NCI-H69 (cell line): Measurements from ENCODE around the gene GRIA4.

Source experiments
- DNase-seq: peaks from one replicate; lab custom pipeline; 2025; lab: John Stamatoyannopoulos, UW

GRIA4 gene

DNA sequence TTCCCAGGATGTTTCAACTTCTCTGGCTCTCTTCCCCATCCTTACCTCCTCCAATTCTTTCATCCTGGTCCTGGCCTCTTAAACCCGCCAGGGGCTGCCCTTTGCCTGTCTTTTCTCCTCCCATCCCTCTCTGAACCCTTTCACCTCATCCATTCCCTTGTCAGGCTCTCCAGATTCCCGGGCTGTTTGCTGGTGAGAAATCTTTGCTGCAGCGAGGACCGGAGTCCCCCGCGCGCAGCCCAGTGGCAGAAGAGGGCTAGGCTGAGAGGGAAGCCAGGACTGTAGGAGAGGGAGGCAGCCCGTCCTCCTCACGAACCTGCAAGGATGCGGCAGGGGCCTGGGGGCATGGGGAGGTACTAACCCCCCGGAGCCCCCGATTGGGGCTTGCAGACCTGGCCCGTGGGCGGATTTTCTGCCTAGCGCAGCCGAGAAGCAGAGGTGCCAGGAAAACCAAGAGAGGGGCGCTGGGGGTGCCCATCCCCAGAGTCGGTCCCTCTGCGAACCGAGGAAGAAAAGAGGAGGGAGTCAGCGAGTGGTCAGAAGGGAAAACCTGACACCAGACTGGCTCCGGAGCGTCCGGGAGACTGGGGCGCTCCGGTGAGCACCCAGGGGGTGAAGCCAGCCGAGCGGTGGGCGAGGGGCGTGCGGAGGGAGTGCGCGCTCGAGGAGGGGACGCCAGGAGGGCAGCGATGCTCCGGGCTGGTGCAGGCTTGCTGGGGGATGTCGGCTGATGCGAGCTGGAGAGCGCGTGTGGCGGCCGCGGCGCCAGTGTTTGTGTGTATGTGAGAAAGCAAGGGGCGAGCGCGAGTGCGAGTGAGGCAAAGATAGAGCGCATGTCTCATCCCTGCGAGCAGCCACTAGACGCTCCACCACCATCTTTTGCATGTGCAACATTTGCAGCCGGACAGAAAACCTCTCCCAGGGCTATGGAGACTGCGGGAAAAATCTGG is at the start of gene GRIA4:
Gene GRIA4, plus strand, starts transcription at position 242 of the 950 bp plus-strand sequence. CDS start 925 bp downstream, outside the sequence.
- peak; percentile 89 for DNase-seq

DNA sequence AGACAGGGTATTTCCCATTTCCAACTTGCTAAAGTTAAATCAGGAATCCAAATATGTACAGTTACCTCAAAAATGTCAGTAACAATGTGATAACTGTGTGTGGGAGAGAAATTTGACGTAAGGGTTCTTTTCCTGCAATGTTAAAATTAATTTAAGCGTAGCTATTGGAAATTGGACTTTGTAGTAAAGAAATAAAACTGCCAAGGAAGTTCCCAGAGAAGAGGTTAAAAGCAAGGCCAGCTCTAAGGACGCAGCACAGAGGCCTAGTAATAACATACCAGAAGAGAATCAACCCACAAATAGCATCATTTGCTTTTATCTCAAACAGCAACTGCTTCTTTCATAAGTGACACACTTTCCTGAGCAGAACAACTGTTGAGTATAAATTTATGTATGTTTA is 36.8 kb upstream of the GRIA4 start:
- DNase-seq, result no peak

DNA sequence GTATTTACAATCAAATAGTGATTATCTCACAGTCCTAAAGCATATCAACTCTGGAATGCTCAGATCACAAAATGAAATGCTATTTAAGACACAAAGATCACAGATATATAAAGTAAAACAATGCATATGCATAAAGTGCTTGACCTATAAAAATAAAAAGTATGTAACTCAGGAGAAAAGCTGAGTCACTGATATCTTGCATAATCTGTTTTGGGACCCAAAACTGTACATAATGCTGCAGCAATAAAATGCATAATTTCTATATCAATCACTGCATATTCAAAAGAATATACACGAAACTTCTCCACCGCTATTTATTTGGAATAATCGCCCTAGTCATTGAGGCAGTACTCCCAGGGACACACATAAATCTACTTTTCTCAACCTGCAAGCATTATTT is 34.9 kb upstream of the GRIA4 start:
- DNase-seq, result no peak

DNA sequence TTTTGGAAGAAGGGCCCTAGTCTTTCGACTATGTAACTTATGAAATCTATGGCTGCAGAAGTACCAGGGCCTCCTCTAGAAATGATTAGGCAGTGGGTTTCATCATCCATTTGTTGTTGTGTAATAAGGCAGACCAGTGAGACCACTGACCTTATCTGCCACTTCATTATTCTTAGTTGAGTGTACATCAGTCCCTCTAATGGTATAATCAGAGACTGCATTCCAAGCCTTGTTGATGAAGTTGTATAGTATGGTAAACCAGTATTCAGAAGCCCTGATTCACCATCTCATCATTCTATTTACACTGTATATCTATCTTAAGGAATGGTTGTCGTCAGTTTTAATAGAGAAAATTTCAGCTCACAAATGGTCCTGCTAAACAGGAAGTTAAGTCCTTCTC is 32.2 kb upstream of the GRIA4 start:
- no peak for DNase-seq

DNA sequence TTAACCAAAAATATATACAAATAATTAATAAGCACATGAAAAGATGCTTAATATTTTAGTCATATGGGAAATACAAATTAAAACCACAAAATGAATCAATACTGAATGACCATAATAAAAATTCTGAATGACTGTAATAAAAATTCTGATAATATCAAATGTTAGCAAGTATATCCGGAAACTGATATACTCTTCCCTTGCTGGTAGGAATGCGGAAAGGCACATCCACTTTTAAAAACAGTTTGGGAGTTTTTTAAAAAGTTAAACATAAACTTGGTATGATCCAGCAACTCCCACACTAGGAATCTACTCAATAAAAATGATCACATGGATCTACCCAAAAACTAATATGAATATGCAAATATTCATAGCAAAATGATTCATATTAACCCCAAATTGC is 30.8 kb upstream of the GRIA4 start:
- DNase-seq, result no peak

DNA sequence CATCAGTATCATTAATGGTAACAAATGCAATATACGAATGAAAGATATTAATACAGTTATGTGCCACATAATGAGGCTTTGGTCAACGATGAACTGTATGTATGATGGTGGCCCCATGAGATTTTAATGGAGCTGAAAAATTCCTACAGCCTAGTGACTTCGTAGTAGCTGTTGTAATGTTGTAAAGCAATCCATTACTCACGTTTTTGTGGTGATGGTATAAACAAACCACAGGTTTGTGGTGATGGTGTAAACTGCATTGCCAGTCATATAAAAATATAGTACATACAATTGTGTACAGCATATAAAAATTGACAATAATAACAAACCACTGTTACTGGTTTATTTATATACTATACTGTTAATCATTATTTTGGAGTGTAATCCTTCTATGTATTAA is 27.4 kb upstream of the GRIA4 start:
- DNase-seq, result no peak

DNA sequence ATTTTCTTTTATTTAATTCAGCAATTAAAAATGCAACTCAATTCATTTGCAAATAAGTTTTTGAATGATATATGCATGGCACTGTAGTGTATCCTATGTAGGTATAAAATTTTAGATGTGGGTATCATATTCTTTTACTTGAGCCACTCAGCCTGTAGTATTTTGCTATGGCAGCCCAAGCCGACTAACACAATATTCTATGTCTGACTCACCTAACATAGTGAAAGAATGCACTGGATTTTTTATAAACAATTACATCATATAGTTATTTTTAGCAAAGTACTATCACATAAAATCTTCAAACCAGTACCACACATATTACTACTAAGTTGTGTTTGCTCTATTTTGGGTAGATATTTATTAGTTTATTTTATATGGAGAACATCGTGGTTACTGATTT is 21.9 kb upstream of the GRIA4 start:
- DNase-seq, result no peak

DNA sequence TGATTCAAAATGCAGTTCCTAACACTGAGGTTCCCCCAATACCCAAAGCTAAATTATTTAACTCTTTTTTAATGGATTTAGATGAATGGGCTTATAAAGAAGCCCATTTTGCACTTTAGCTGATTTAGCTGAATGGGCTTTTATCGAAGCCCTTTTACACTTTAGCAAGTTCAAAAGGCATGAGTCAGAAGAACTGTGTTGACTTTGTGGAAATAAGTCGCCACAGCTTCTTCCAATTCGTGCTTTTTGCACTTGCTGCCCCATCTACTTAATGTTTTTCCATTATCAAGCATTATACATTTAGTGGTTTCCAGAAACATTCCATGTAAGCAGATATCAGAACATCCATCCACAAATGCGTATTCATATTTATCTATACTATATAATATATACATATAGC is 20.5 kb upstream of the GRIA4 start:
- no peak for DNase-seq

DNA sequence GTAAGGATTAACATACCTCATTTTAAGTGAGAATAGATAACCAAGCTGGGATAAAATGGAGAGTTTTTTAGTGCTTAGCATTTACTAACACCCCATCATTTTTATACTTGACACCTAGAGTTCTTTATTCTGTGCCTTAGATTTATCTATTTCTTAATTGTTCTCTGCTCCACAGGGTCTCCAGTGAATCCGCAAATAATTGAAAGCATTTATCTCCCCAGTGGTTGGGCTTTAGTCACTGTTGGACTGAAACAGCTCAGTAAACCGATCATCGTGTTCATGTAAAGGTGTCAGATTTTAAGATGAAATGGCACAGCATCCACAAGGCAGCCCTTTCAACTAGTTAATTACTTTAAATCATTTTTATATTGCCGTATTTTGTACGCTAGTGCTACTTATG is 17.8 kb upstream of the GRIA4 start:
- DNase-seq, result peak; percentile 71

DNA sequence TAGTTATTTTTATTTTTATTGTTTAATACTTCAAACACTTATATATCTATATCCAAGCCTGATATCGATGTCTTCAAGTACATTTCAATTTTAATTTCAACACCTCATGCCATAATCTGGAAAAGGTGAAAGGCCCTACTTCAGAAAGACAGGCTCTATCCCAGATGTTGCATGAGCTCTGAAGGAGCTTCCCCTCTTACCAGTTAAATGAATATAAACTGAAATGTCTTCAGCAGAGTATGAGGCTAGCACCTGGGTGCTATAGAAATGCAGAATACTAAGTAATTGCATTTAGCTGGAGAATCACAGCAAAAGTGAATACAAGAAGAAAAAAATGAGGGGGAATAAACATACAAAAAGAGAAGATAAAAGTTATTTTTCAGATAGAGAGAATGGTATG is 11.5 kb upstream of the GRIA4 start:
- no peak for DNase-seq

DNA sequence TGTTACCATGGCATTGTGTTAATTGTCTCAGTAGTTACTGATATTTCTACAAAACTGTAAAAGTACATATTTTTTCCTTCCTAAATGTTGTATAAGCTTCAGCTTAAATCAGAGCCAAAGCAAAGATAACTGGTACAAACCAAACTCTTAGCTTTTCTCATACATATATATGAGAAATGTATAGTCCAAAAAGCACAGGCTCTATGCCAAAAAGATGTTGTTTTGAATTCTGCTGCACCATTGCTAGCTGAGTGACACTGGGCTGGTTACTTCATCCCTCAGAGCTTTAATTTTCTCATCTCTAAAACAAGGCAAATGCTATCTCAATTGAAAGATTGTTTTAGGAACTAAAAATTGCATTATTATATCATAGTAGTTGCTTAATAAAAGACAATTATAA is 6.7 kb upstream of the GRIA4 start:
- no peak for DNase-seq

DNA sequence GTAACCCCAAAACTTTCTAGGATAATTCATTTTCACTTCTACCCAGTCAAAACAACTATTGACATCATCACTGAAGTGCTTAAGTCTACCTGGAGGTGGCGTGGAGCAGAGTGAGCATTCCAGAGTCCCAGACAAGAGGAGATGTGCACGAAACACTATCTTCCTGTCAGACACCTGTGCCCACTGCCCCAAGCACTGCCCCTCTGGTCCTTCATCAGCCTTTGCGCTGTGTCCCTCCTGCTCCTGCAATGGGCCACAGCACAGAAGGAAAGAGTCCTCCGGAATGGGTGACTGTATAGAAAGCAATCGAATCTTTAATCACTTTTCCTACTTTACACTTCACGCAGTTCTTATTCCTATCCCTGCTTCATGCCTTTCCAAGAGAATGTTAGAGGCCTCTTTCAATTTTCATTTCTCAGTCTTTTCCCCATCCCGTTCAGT is 512 bp upstream of the GRIA4 start:
- DNase-seq, result peak; percentile 84

DNA sequence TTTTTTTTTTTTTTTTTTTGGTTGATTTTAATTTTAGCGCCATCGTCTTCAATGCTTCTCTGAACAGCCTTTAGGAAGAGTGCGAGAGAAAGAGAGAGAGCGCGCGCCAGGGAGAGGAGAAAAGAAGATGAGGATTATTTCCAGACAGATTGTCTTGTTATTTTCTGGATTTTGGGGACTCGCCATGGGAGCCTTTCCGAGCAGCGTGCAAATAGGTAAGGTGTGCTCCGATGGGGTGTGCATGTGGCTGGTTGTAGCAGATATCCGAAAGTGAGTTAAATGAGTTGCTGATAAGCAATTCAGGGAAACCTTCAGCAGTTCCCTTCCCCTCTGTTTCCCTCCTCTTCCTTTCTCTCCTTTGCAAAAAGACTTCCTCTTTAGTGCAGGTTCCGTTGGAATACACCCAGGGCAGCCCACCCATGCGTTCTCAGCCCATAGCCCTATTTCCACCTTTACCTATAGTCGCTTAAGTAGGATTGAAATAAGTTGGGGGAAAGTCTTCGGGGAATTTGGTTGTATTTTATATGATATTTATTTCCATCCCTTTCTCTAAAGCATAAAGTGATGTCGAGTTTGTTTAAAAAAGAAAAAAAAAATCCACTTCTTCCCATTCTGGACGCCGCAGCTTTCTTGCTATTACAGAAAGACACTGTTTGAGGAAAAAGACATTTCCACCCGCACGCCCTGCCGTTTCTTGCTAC is 1.1 kb downstream of the GRIA4 start:
- peak; percentile 66 for DNase-seq

DNA sequence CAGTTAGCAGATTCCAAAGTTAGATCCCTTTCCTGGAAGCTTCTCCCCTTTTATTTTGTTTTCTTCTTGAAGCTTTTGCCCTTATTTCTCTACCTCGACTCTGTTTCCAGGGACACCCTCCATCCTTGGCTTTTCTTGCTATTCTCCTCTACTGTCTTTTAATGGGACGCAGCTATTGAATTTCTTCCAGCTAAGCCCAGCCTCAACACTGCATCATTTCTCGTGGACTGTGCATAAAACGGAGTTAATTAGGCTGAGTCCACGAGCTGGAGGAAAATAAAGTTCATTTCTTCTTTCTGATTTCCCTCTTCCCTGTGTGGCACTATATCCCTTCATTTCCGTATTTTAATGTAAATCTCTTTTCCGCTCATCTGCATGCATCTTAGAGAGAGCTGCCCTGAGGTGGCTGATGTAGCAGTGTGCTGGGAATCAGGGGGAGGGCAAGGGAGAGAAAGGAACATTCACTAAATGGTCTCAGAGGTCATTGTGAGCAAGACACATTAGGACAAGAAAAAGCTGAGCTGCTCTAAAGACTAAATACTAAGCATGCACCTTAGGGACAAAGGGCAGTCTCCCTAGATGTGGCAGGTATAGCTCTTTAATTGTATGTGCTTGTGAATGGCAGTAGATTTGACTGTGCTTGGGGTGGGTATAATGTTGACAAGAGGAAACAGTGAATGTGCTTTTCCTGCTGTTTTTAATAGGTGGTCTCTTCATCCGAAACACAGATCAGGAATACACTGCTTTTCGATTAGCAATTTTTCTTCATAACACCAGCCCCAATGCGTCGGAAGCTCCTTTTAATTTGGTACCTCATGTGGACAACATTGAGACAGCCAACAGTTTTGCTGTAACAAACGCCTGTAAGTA is 1.9 kb downstream of the GRIA4 start:
- peak; percentile 73 for DNase-seq

DNA sequence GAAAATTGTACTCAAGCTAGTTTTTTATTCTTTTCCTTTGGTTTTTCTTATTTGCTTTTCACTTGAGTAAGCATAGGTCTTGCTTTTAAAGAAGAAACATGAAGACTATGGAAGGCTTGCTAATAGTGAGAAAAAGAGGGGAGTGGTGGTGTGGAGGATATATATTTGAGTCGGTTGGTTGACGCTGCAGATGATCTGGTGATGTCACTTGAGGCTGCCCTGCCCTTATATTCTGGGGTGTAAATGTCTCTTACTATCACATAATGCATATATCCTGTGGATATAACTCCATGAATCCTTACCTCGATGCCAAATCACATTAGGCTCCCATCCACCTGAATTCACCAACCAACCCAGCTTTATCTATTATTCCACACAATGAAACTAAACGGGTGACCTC is 2.9 kb downstream of the GRIA4 start:
- DNase-seq, result peak; percentile 68

DNA sequence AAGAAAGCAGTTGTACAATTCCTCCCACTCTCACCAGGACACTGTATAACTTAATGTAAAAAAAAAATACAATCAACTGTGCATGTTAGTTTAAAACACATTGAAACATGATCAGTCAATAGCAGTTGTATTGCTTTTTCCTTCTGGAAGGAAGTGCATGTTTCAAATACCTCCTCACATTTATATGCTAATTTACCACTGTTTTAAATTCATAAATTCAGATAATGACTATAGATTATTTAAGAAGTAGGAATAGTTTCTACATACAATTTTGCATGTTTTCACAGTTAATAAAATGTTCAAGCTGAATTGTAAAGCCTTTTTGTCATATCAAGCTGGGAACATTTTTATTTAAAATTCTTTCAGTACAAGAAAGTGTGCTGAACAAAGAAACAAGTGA is 3.3 kb downstream of the GRIA4 start:
- no peak for DNase-seq

DNA sequence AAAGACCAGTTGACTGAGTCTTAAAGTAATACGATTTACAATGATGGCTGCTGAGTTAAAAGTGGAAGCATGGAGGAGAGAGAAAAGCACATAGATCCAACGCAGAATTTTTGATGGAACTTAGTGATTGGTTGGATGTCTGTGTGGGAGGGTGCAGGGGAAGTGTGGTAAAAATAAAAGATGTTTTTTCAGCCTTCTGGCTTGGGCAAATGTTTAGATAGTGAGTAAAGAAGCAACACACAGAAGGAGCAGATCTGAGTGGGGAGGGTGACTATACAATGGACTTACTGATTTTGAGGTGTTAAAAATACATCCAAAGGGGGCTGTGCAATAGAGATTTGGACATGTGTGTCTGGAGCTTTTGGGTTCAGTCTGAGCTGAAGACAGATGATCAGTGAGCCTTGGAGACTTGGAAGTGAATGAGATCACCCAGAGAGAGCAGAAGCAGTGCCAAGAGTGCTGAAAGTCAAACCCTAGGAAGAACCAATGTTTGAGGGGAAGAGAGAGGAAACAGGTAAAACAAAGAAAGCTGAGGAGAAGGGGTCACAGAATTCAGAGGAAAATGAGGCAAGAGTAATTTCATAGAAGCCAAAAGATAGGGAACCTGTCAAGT is 8.6 kb downstream of the GRIA4 start:
- DNase-seq, result no peak

DNA sequence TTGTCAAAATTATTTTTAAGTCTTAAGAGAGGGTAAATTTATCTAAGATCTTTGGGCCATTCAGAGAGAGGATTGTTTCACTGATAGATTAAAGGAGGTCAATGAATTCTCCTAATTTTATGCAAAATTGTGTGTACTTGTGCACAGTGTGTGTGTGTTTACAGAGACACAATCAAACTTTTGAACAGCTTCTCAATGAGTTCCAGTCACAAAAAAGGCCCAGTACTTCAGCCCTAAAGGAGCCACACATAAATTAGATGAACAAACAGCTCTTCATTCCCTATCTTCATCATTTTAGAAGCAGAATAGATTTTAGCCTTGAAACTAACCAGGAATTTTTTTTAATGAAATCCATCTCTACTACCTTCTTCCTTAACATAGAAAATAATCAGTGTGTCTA is 9.7 kb downstream of the GRIA4 start:
- DNase-seq, result no peak

DNA sequence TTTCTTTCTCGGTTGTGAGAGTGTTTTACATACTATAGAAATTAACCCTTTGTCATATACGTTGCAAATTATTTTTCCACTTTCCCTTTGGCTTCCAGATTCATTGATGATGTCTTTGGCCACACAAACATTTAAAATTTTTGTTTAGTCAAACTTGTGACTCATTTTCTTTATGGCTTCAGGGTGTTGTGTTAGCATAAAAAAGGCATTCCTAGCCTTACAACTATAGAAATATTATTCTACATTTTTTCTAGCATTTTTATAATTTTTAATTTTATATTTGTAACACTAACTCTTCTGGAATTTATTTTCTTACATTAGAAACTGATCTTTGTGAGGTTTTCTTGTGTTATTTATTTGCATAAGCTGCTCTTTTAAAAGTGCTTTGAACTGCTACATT is 12.1 kb downstream of the GRIA4 start:
- DNase-seq, result no peak

DNA sequence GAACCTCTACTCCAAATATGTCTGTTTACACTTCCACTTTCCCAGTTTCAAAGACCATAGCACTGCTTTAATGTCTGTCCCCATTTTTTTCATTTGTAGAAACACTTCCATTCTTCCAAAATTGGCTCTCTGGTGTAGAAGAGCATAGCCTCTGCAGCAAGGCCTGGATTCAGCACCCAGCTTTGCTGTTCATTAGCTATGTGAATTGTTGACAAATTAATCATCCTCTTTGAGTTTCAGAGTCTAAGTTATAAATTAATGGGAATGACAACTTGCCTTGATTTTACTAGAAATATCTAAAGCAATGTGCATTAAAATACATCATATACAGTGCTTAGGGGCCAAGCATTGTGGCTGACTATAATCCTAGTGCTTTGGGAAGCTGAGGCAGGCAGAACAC is 22.4 kb downstream of the GRIA4 start:
- DNase-seq, result no peak

DNA sequence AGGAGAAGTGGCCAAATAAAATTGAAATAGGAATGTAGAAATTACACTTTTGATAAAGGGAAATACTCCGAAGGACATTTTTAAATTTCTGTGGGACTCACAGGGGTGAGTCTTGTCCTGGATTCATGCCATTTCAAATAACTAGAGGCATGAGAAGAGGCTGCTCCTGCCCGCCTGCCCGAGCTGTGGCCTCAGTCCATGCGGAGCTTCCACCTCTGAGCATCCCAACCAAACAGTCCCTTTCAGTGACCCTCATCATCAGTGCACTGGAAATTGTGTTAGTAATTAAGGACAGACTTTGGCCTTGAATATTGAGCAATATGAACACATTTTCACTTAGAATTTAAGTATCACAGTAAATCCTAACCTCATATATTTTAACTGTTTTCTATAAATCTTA is 25.6 kb downstream of the GRIA4 start:
- DNase-seq, result no peak

DNA sequence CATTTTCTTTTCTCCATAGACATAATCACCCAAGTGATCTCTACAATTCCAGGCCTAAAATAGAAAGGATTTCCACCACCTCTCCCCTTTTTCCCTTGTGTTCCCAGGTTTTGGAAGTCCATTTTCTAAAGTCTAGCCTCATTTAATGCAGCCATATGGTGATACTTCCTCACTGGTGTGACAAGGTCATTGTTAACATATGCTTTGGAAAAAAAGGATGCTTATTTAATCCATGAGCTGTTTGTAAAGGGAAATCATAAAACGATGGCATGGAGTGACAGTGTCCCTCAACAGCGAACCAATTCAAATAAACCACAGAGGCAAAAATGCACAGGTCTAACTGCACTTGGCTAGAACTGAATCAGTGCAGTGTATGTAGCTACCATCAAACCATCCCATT is 26.6 kb downstream of the GRIA4 start:
- DNase-seq, result peak; percentile 68
